SK-N-SH (cell line): ENCODE measurements around the gene SPACA9. TPM values are rescaled to one million over a fixed set of nuclear protein-coding genes. Genes with fewer than 3 reads are reported as not detected.

Experiments
- CTCF ChIA-PET: fragments of 300-600, 350-600 bp; formaldehyde crosslinking; extraction: SDS; loops from one replicate; lab custom pipeline; 2021; lab: Yijun Ruan, JAX
- POLR2A ChIA-PET: fragments of 350-600 bp; sonication (Branson Sonifier 250); formaldehyde crosslinking; extraction: SDS; loops from one replicate; lab custom pipeline; 2020; ENCODE audit warnings: antibody characterized with exemption, inconsistent platforms; lab: Yijun Ruan, JAX
- DNase-seq: peaks from one replicate; pipeline ENCODE4 v3.0.0; 2012
- H2AFZ ChIP-seq: fragments of 200-600 bp; sonication (generic); 2 replicates; pipeline ENCODE4 v1.8.1; 2016; ENCODE audit warnings: antibody characterized with exemption, mild to moderate bottlenecking, low read depth
- H3F3A ChIP-seq: fragments of 200-600 bp; sonication (generic); replicated peaks from 2 replicates; pipeline ENCODE3; 2016; ENCODE audit warnings: antibody characterized with exemption, mild to moderate bottlenecking; ENCODE audit not compliant: insufficient read depth
- H3K27ac ChIP-seq, 2 experiments: fragments of 200-500 bp in 1 of 2; fragments of 200-600 bp in 1 of 2; sonication (Bioruptor generic) in 1 of 2; sonication (generic), shearing (Covaris generic) in 1 of 2; 2 replicates each; pipeline versions ENCODE4 v1.5.1 to v1.6.1; 2014 to 2016; ENCODE audit warnings: low read depth in 2 of 2, inconsistent platforms in 1 of 2, low read length in 1 of 2, mild to moderate bottlenecking in 1 of 2, mixed read lengths in 1 of 2
- H3K27me3 ChIP-seq: fragments of 200-600 bp; sonication (generic), shearing (Covaris generic); 2 replicates; pipeline ENCODE4 v1.6.1; 2016; ENCODE audit warnings: mixed run types; ENCODE audit not compliant: insufficient read depth
- H3K36me3 ChIP-seq, 2 experiments: fragments of 200-500 bp in 1 of 2; fragments of 200-600 bp in 1 of 2; sonication (Bioruptor generic) in 1 of 2; sonication (generic) in 1 of 2; replicated peaks in 1 of 2; 2 replicates each; pipeline versions ENCODE3 to v1.5.1; 2014 to 2016; ENCODE audit warnings: low read length in 1 of 2, mild to moderate bottlenecking in 1 of 2; ENCODE audit not compliant: insufficient read depth in 2 of 2, control insufficient read depth in 1 of 2
- H3K4me1 ChIP-seq, 2 experiments: fragments of 200-500 bp in 1 of 2; fragments of 200-600 bp in 1 of 2; sonication (Bioruptor generic) in 1 of 2; sonication (generic), shearing (Covaris generic) in 1 of 2; 2 replicates each; pipeline versions ENCODE4 v1.5.1 to v1.6.1; 2014 to 2016; ENCODE audit warnings: low read depth in 1 of 2, low read length in 1 of 2, mixed run types in 1 of 2; ENCODE audit not compliant: insufficient read depth in 2 of 2, control insufficient read depth in 1 of 2
- H3K4me2 ChIP-seq: fragments of 200-600 bp; sonication (generic), shearing (Covaris generic); 2 replicates; pipeline ENCODE4 v1.6.1; 2017; ENCODE audit warnings: mixed run types
- H3K4me3 ChIP-seq, 2 experiments: fragments of 200-500 bp in 1 of 2; fragments of 200-600 bp in 1 of 2; sonication (Bioruptor generic) in 1 of 2; sonication (generic), shearing (Covaris generic) in 1 of 2; 2 replicates each; pipeline versions ENCODE4 v1.5.1 to v1.8.1; 2014 to 2016; ENCODE audit warnings: low read depth in 2 of 2, inconsistent platforms in 1 of 2, low read length in 1 of 2, mild to moderate bottlenecking in 1 of 2, mixed read lengths in 1 of 2, moderate library complexity in 1 of 2
- H3K79me2 ChIP-seq: fragments of 200-600 bp; sonication (generic); 2 replicates; pipeline ENCODE4 v1.8.1; 2017; ENCODE audit warnings: mild to moderate bottlenecking; ENCODE audit not compliant: insufficient read depth
- H3K9ac ChIP-seq: fragments of 200-600 bp; sonication (generic); 2 replicates; pipeline ENCODE4 v1.6.1; 2017; ENCODE audit warnings: mixed run types
- H3K9me2 ChIP-seq: fragments of 200-600 bp; sonication (generic); 2 replicates; pipeline ENCODE4 v1.6.1; 2017; ENCODE audit warnings: mixed run types
- H3K9me3 ChIP-seq: fragments of 200-600 bp; sonication (generic); 2 replicates; pipeline ENCODE4 v1.6.1; 2017; ENCODE audit warnings: mixed run types, mild to moderate bottlenecking, moderate library complexity
- H4K20me1 ChIP-seq: fragments of 200-600 bp; sonication (generic); 2 replicates; pipeline ENCODE4 v1.6.1; 2017; ENCODE audit warnings: mild to moderate bottlenecking, mixed run types; ENCODE audit not compliant: insufficient read depth
- CHD2 ChIP-seq: fragments of 150-350 bp; IDR thresholded peaks from 2 replicates; pipeline ENCODE4 v1.6.1; 2018; ENCODE audit warnings: low read length; ENCODE audit not compliant: partially characterized antibody
- EP300 ChIP-seq, 2 experiments: IDR thresholded peaks; 2 replicates each; pipeline versions ENCODE4 v1.4.0 to v1.6.1; 2012; ENCODE audit warnings: borderline replicate concordance in 1 of 2, low read depth in 1 of 2, low read length in 1 of 2
- EZH2phosphoT487 ChIP-seq: fragments of 200-600 bp; sonication (generic); IDR thresholded peaks from 2 replicates; pipeline ENCODE4 v1.6.1; 2017; ENCODE audit warnings: low read depth, mixed run types, mild to moderate bottlenecking, antibody characterized with exemption, moderate library complexity, borderline replicate concordance
- FOXJ3 ChIP-seq: sonication (generic); formaldehyde crosslinking; IDR thresholded peaks from 2 replicates; pipeline ENCODE4 v1.5.1; 2020; ENCODE audit warnings: mild to moderate bottlenecking, missing genetic modification reagents
- GABPA ChIP-seq: IDR thresholded peaks from 2 replicates; pipeline ENCODE4 v1.4.0; 2012; ENCODE audit warnings: low read depth, mild to moderate bottlenecking
- GATA2 ChIP-seq: sonication (generic); formaldehyde crosslinking; IDR thresholded peaks from 2 replicates; pipeline ENCODE4 v1.5.0; 2020; ENCODE audit warnings: mild to moderate bottlenecking, missing genetic modification reagents
- JUND ChIP-seq: IDR thresholded peaks from 2 replicates; pipeline ENCODE4 v1.4.0; 2012
- MAX ChIP-seq: IDR thresholded peaks from 2 replicates; pipeline ENCODE4 v1.4.0; 2012; ENCODE audit warnings: low read depth
- MXI1 ChIP-seq: IDR thresholded peaks from 2 replicates; pipeline ENCODE4 v1.6.1; 2012; ENCODE audit warnings: mild to moderate bottlenecking, low read depth, low read length, improper control_type of control experiment
- NRF1 ChIP-seq: IDR thresholded peaks from 2 replicates; pipeline ENCODE4 v1.6.1; 2012; ENCODE audit warnings: low read depth, mild to moderate bottlenecking, low read length
- RAD21 ChIP-seq: IDR thresholded peaks from 2 replicates; pipeline ENCODE4 v1.6.1; 2012; ENCODE audit warnings: mild to moderate bottlenecking, low read length
- RCOR1 ChIP-seq: fragments of 150-350 bp; IDR thresholded peaks from 2 replicates; pipeline ENCODE4 v1.6.1; 2017; ENCODE audit warnings: antibody characterized with exemption, low read length
- TAF1 ChIP-seq: IDR thresholded peaks from 2 replicates; pipeline ENCODE4 v1.6.1; 2012; ENCODE audit warnings: low read depth, mild to moderate bottlenecking, low read length, moderate library complexity, borderline replicate concordance
- TCF12 ChIP-seq: IDR thresholded peaks from 2 replicates; pipeline ENCODE4 v1.4.0; 2012
- YY1 ChIP-seq: IDR thresholded peaks from 2 replicates; pipeline ENCODE4 v1.4.0; 2012; ENCODE audit warnings: low read depth, mild to moderate bottlenecking
- WGBS: methylation state at CpG from one replicate; pipeline ENCODE4 v1.1.6; 2017; ENCODE audit warnings: low lambda C conversion rate; 5-methylcytosine and 5-hydroxymethylcytosine counted together
- polyA plus RNA-seq, 3 experiments: library from polyadenylated mRNA; depleted of rRNA; stranded (reverse); fragments of >200 nt; gene quantifications; 2 replicates each; pipeline ENCODE4 v1.2.3, GENCODE V29; 2012
- TF ChIP-seq, protein P1 (sequence below): fragments of 150-350 bp; IDR thresholded peaks from 2 replicates; pipeline ENCODE4 v1.6.1; 2016; ENCODE audit warnings: mild to moderate bottlenecking, low read depth, low read length

Gene SPACA9
- polyA plus RNA-seq, 1 of the 3 experiments (the other 2 are of a cell fraction): 9.8 TPM

DNA sequence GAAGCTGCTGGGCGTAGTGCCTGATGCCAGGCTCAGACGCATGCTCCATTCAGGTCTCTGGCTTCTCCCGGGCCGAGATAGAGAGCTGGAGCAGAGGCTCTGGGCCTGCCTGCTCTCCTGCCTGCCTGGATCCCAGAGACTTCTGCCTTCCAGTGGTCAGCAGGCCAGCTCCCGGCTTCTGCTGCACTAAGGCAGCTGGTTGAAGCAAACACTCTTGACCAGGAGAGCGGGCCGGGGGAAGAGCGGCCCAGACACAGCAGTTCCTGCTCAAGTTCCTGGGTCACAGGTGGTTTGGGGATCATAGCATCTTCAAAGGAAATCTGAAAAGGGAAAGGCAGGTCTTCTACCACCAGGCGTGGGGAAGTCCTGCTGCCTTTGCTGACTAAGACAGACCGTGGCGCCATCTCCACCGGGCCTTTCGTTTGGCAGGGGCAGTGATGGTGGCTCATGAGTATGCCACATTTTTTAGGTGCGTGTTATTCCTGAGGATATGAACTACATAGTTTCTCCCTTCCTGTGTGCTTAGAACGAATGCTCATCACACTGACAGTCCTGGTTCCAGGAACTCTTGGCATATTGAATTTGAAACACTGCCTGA is 31.7 kb upstream of the SPACA9 start (continued):
- TF ChIP-seq RAD21 (no peak), GATA2 (no peak), MAX (no peak)
- TF ChIP-seq, all 33 proteins: peak for 0

- Histone ChIP-seq H3K4me3 (no peak overlapping the region), H3K9ac (no peak overlapping the region), H3K9me2 (no peaks in the 10 kb centered on the region), H4K20me1 (no peaks in the 10 kb centered on the region), H3F3A (no peaks in the 10 kb centered on the region), H3K4me1 (peaks cover 0 to 40% of the 10 kb centered on the region in 2 experiments; a peak in 1 of 4 replicates), H3K27me3 (no peaks in the 10 kb centered on the region), H3K27ac (peak overlapping the region in 1 of 2 experiments; percentile 88; a peak in 2 of 4 replicates), H3K9me3 (no peaks in the 10 kb centered on the region), H3K36me3 (no peaks in the 10 kb centered on the region), H3K79me2 (no peaks in the 10 kb centered on the region), H2AFZ (no peak overlapping the region), H3K4me2 (no peak overlapping the region)
- WGBS: 28% methylated on average over 8 of the region's 12 CpGs
- CTCF ChIA-PET: interaction anchor here (0.7 to 3.3 kb wide), 11 partner anchors 9 to 53 kb away, joined by 3 to 18 read pairs (median 3); no protein-coding TSS in a partner anchor
- TF ChIP-seq RCOR1 (peak; percentile 88), RAD21 (peak; percentile 11; the same call in 1 of the 2 replicates), MAX (no peak), JUND (no peak), TCF12 (peak; percentile 36; the same call in 1 of the 2 replicates), EP300 (IDR thresholded peaks at IDR 0.05; ENCODE audit: borderline replicate concordance in 1 of 2, low read depth in 1 of 2, low read length in 1 of 2) (peak in 1 of 2 experiments; percentile 94; a peak in 2 of 4 replicates), GATA2 (peak; percentile 80), TAF1 (no peak), GABPA (no peak), MXI1 (peak; percentile 63), CHD2 (peak; percentile 70), EZH2phosphoT487 (no peak), FOXJ3 (CRISPR knock-in tag) (peak; percentile 87), YY1 (no peak), NRF1 (no peak)
- TF ChIP-seq, protein P1, sequence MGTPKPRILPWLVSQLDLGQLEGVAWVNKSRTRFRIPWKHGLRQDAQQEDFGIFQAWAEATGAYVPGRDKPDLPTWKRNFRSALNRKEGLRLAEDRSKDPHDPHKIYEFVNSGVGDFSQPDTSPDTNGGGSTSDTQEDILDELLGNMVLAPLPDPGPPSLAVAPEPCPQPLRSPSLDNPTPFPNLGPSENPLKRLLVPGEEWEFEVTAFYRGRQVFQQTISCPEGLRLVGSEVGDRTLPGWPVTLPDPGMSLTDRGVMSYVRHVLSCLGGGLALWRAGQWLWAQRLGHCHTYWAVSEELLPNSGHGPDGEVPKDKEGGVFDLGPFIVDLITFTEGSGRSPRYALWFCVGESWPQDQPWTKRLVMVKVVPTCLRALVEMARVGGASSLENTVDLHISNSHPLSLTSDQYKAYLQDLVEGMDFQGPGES: no peak
- POLR2A ChIA-PET: interaction anchor here (1.0 kb wide), 2 partner anchors 28 to 50 kb away, joined by 3 to 6 read pairs; no protein-coding TSS in a partner anchor
- peak; percentile 81 for DNase-seq
Observed at GRCh38 chr9:132849185-132849706, 29.5 kb upstream of the SPACA9 start.
